ENCODE data around the gene METTL24. TPM values are rescaled to one million over a fixed set of nuclear protein-coding genes. Genes with fewer than 3 reads are reported as not detected.
A peak's percentile ranks its signal among the peaks of the same experiment; 100 is the strongest.

METTL24 gene
- total and polyA plus RNA-seq, 2 of the 13 experiments (the other 11 are each of a cell fraction or from before 2014, with no cell fraction given): not detected

DNA sequence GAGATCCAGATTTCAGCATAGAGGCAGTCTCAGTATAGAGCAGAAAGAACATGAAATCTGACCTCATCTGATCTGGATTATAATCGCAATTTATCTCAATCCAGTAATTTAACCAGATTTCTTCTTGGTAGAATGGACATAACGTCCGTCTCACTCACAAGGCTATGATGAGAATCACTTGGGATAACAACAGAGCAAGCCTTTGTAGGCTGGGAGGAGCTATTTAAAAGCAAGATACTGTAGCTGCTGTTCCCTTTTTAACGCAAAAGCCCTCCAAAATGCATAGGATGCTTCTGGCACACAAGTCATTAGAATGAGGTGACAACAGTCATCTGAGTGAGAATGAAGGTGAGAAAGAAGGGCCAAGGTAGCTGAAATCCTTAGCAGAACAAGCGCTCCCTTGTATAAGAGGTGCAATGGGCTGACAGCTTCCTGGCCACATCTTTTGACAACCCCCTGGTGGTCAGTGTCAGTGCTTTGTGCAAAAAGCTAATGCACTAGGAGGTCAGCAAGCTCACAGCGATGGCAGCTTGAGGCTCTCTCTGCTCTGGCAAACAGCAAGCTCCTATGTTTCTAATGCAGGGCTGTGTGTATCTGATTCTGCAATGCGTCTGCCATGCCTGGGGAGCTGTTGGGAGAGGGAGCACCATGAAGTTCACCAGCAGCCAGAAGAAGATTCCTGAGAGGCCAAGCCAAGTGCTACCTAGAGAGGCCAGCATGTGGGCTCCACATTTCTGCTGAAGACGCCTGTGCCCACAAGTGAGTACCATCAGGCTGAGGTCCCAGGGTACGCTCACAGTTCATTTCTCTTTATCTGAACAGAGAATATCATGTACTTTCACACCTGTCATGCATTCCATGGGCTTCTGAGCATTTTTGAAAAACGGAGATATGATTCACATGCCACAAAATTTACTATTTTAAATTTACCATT, 16.2 kb downstream of the METTL24 start (continued):
- TF ChIP-seq, protein P1, sequence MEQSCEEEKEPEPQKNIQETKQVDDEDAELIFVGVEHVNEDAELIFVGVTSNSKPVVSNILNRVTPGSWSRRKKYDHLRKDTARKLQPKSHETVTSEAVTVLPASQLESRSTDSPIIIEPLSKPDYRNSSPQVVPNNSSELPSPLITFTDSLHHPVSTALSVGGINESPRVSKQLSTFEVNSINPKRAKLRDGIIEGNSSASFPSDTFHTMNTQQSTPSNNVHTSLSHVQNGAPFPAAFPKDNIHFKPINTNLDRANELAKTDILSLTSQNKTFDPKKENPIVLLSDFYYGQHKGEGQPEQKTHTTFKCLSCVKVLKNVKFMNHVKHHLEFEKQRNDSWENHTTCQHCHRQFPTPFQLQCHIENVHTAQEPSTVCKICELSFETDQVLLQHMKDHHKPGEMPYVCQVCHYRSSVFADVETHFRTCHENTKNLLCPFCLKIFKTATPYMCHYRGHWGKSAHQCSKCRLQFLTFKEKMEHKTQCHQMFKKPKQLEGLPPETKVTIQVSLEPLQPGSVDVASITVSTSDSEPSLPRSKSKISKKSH (CRISPR knock-in tag; IDR thresholded peaks at IDR 0.05; ENCODE audit: borderline replicate concordance): no peak
- TF ChIP-seq ZSCAN31 (CRISPR knock-in tag; IDR thresholded peaks at IDR 0.05; ENCODE audit: low read depth) (no peak), ZNF383 (CRISPR knock-in tag; IDR thresholded peaks at IDR 0.05; ENCODE audit: borderline replicate concordance) (no peak), NPAS2 (CRISPR knock-in tag; IDR thresholded peaks at IDR 0.05; ENCODE audit: borderline replicate concordance) (no peak), MEIS2 (CRISPR knock-in tag; IDR thresholded peaks at IDR 0.05) (no peak), RXRB (CRISPR knock-in tag; IDR thresholded peaks at IDR 0.05; ENCODE audit: borderline replicate concordance) (0 out of 2 replicates have a peak, but pooled peaks have one; percentile 31), ZIK1 (CRISPR knock-in tag; IDR thresholded peaks at IDR 0.05; ENCODE audit: borderline replicate concordance, low read depth) (no peak), ZBTB21 (CRISPR knock-in tag; IDR thresholded peaks at IDR 0.05) (no peak), STAG1 (CRISPR knock-in tag; IDR thresholded peaks at IDR 0.05) (peak; percentile 79)
- TF ChIP-seq, protein P2, sequence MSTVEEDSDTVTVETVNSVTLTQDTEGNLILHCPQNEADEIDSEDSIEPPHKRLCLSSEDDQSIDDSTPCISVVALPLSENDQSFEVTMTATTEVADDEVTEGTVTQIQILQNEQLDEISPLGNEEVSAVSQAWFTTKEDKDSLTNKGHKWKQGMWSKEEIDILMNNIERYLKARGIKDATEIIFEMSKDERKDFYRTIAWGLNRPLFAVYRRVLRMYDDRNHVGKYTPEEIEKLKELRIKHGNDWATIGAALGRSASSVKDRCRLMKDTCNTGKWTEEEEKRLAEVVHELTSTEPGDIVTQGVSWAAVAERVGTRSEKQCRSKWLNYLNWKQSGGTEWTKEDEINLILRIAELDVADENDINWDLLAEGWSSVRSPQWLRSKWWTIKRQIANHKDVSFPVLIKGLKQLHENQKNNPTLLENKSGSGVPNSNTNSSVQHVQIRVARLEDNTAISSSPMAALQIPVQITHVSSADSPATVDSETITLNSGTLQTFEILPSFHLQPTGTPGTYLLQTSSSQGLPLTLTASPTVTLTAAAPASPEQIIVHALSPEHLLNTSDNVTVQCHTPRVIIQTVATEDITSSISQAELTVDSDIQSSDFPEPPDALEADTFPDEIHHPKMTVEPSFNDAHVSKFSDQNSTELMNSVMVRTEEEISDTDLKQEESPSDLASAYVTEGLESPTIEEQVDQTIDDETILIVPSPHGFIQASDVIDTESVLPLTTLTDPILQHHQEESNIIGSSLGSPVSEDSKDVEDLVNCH (CRISPR knock-in tag; IDR thresholded peaks at IDR 0.05): no peak
- TF ChIP-seq, protein P3, sequence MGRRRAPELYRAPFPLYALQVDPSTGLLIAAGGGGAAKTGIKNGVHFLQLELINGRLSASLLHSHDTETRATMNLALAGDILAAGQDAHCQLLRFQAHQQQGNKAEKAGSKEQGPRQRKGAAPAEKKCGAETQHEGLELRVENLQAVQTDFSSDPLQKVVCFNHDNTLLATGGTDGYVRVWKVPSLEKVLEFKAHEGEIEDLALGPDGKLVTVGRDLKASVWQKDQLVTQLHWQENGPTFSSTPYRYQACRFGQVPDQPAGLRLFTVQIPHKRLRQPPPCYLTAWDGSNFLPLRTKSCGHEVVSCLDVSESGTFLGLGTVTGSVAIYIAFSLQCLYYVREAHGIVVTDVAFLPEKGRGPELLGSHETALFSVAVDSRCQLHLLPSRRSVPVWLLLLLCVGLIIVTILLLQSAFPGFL (CRISPR knock-in tag; IDR thresholded peaks at IDR 0.05): no peak
- TF ChIP-seq, protein P4, sequence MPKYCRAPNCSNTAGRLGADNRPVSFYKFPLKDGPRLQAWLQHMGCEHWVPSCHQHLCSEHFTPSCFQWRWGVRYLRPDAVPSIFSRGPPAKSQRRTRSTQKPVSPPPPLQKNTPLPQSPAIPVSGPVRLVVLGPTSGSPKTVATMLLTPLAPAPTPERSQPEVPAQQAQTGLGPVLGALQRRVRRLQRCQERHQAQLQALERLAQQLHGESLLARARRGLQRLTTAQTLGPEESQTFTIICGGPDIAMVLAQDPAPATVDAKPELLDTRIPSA (CRISPR knock-in tag; IDR thresholded peaks at IDR 0.05; ENCODE audit: borderline replicate concordance): no peak

Data from HepG2 (cell line).